OCI-LY7 (cell line): ENCODE measurements around the gene MYL11.

Experiments
- CTCF ChIP-seq: fragments of 200-600 bp; sonication (generic); conservative IDR thresholded peaks from 2 replicates; pipeline ENCODE4 v1.5.1; 2014; ENCODE audit warnings: mild to moderate bottlenecking, antibody characterized with exemption, low read length, moderate library complexity, mixed read lengths
- EZH2phosphoT487 ChIP-seq: fragments of 200-600 bp; sonication (generic); IDR thresholded peaks from 2 replicates; pipeline ENCODE4 v1.6.1; 2018; ENCODE audit warnings: low read depth, borderline replicate concordance, mild to moderate bottlenecking, mixed run types, antibody characterized with exemption, low read length, moderate library complexity, mixed read lengths

GRCh38 chr16:30368792-30369090 is 5.9 kb upstream of the MYL11 start:
- no peak for TF ChIP-seq CTCF
- no peak for TF ChIP-seq EZH2phosphoT487
